Measurements from ENCODE around the gene LIPC.

Gene LIPC

GRCh38 chr15:58405865-58406264 lies 25.9 kb upstream of the LIPC start:
- DNase-seq (ENCODE audit: low read depth in 1 of 2, low spot score in 1 of 2): no peak

- DNase-seq (ENCODE audit: low read depth in 1 of 2, low spot score in 1 of 2): no peak
Observed at GRCh38 chr15:58406811-58407210, 25.0 kb upstream of the LIPC start.

- no peak for DNase-seq (ENCODE audit: low read depth in 1 of 2, low spot score in 1 of 2)
Observed at GRCh38 chr15:58407236-58407775, 24.5 kb upstream of the LIPC start.

GRCh38 chr15:58407778-58408177 lies 24.0 kb upstream of the LIPC start:
- no peak for DNase-seq (ENCODE audit: low read depth in 1 of 2, low spot score in 1 of 2)

- DNase-seq (ENCODE audit: low read depth in 1 of 2, low spot score in 1 of 2): no peak
Observed at GRCh38 chr15:58409861-58410260, 21.9 kb upstream of the LIPC start.

- peak in 1 of 2 donors; percentile 12 for DNase-seq (ENCODE audit: low read depth in 1 of 2, low spot score in 1 of 2)
Observed at GRCh38 chr15:58410353-58410752, 21.4 kb upstream of the LIPC start.

GRCh38 chr15:58413253-58413652 lies 18.5 kb upstream of the LIPC start:
- no peak for DNase-seq (ENCODE audit: low read depth in 1 of 2, low spot score in 1 of 2)

GRCh38 chr15:58415636-58416035 lies 16.2 kb upstream of the LIPC start:
- no peak for DNase-seq (ENCODE audit: low read depth in 1 of 2, low spot score in 1 of 2)

GRCh38 chr15:58416963-58417362 lies 14.8 kb upstream of the LIPC start:
- DNase-seq (ENCODE audit: low read depth in 1 of 2, low spot score in 1 of 2): no peak

- no peak for DNase-seq (ENCODE audit: low read depth in 1 of 2, low spot score in 1 of 2)
Observed at GRCh38 chr15:58418135-58418534, 13.7 kb upstream of the LIPC start.

GRCh38 chr15:58419803-58420524 lies 11.8 kb upstream of the LIPC start:
- no peak for DNase-seq (ENCODE audit: low read depth in 1 of 2, low spot score in 1 of 2)

GRCh38 chr15:58420579-58421043 lies 11.2 kb upstream of the LIPC start:
- DNase-seq (ENCODE audit: low read depth in 1 of 2, low spot score in 1 of 2): no peak

- no peak for DNase-seq (ENCODE audit: low read depth in 1 of 2, low spot score in 1 of 2)
Observed at GRCh38 chr15:58423205-58423604, 8.6 kb upstream of the LIPC start.

GRCh38 chr15:58423831-58424608 lies 7.8 kb upstream of the LIPC start:
- DNase-seq (ENCODE audit: low read depth in 1 of 2, low spot score in 1 of 2): no peak

- no peak for DNase-seq (ENCODE audit: low read depth in 1 of 2, low spot score in 1 of 2)
Observed at GRCh38 chr15:58424722-58425121, 7.1 kb upstream of the LIPC start.

GRCh38 chr15:58425185-58425584 lies 6.6 kb upstream of the LIPC start:
- no peak for DNase-seq (ENCODE audit: low read depth in 1 of 2, low spot score in 1 of 2)

GRCh38 chr15:58425834-58426233 lies 6.0 kb upstream of the LIPC start:
- DNase-seq (ENCODE audit: low read depth in 1 of 2, low spot score in 1 of 2): no peak

- no peak for DNase-seq (ENCODE audit: low read depth in 1 of 2, low spot score in 1 of 2)
Observed at GRCh38 chr15:58426501-58426900, 5.3 kb upstream of the LIPC start.

- no peak for DNase-seq (ENCODE audit: low read depth in 1 of 2, low spot score in 1 of 2)
Observed at GRCh38 chr15:58427987-58428386, 3.8 kb upstream of the LIPC start.

- DNase-seq (ENCODE audit: low read depth in 1 of 2, low spot score in 1 of 2): no peak
Observed at GRCh38 chr15:58430224-58430787, 1.5 kb upstream of the LIPC start.

- no peak for DNase-seq (ENCODE audit: low read depth in 1 of 2, low spot score in 1 of 2)
Observed at GRCh38 chr15:58432401-58432800, 610 bp downstream of the LIPC start.

Measured in activated CD4-positive, alpha-beta T cell treated with anti-CD3 and anti-CD28 coated beads, Interleukin-2, amount 50 U/mL, for 24 hours (primary cell).